ENCODE measurements around the gene DENND4C. TPM values are rescaled to one million over a fixed set of nuclear protein-coding genes. Genes with fewer than 3 reads are reported as not detected.

The DENND4C gene
- 10 to 100 TPM; 52.7 to 58.0 TPM for total RNA-seq

DNA sequence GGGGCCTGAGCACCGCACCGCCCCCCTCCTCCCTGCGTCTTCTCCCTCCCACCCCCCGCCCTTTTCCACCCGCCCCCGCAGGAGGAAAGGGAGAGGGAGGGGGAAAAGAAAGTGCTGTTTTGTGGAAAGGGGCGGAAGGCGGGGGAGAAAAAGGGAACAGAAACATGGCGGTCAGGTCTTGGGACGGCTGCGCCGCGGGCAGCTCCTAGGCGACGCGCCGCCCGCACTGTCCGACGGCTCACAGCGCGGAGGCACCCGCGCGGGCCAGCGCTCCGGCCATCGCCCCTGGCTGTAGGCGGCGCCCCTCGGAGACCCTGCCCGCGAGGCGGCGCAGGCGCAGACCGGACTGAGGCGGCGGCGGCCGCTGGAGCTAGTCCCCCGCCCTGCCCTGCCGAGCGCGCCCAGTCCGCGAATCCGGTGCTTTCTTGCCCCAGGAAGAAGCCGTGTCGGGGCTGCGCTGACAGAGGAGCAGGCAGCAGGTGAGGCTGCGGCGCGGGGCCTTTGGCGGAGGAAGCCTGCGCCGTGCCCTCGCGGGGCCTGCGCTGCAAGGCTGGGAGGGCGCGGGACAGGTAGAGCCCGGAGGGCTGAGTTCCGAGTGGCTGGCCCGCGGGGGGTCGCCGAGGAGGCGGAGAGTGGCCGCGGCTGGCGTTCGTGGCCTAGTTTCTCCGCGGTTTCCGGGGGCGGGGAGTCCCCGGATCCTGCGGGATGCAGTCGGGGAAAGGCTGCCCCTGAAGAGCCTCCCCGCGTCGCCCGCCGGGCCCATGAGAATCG lies at the start of gene DENND4C:
Gene DENND4C (plus strand): TSS at position 339 of the 771 bp plus-strand sequence. CDS start 45,482 bp downstream, outside the sequence.
- DNase-seq (peak; percentile 85 to 90 (median 88)), ATAC-seq (peak; percentile 89)
- no peaks in the 10 kb centered on the region for H3K9me3 ChIP-seq
- WGBS, 2 donors: 0% methylated on average over 18 to 80 of the region's 86 CpGs
- TF ChIP-seq, protein P1, sequence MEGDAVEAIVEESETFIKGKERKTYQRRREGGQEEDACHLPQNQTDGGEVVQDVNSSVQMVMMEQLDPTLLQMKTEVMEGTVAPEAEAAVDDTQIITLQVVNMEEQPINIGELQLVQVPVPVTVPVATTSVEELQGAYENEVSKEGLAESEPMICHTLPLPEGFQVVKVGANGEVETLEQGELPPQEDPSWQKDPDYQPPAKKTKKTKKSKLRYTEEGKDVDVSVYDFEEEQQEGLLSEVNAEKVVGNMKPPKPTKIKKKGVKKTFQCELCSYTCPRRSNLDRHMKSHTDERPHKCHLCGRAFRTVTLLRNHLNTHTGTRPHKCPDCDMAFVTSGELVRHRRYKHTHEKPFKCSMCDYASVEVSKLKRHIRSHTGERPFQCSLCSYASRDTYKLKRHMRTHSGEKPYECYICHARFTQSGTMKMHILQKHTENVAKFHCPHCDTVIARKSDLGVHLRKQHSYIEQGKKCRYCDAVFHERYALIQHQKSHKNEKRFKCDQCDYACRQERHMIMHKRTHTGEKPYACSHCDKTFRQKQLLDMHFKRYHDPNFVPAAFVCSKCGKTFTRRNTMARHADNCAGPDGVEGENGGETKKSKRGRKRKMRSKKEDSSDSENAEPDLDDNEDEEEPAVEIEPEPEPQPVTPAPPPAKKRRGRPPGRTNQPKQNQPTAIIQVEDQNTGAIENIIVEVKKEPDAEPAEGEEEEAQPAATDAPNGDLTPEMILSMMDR (IDR thresholded peaks at IDR 0.05): peak in 2 of 7 experiments; percentile 19 to 29
- peak; percentile 88 to 93 (median 91) for TF ChIP-seq POLR2A (IDR thresholded peaks at IDR 0.05)
- no peaks in the 10 kb centered on the region for H3K27me3 ChIP-seq
- H3K4me1 ChIP-seq: peaks cover 27% of the 10 kb centered on the region
- H3K4me3 ChIP-seq: peak within 1 kb of the TSS; percentile 89 to 97
- intact Hi-C loops (cut with DNase I): no loop called here
- no peaks in the 10 kb centered on the region for H3K36me3 ChIP-seq (replicated peaks in 1 of 2; ENCODE audit: insufficient read depth in 1 of 2, low read depth in 2 of 2)
- peak within 1 kb of the TSS; percentile 95 to 99 (median 98) for H3K27ac ChIP-seq

DNA sequence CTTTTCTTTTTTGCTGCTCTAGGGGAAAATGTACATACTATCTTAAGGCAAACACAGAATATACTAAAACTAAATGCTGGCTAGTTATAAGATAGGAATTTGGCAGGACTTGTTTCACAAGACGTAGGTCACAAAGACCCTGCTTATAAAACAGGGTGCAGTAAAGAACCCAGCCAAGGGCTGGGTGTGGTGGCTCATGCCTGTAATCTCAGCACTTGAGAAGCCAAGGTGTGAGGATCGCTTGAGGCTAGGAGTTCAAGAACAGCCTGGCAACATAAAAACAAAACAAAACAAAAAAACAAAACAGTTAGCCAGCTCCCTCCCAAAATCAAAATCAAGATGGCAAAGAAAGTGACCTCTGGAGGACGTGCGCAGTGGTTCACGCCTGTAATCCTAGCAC lies 49.5 kb upstream of the DENND4C start:
- Histone ChIP-seq H3K27me3 (no peaks in the 10 kb centered on the region), H3K9me3 (no peaks in the 10 kb centered on the region)
- DNase-seq: no peak

GRCh38 chr9:19181561-19181960 lies 48.9 kb upstream of the DENND4C start:
- no peaks in the 10 kb centered on the region for H3K36me3 ChIP-seq (replicated peaks in 1 of 2; ENCODE audit: insufficient read depth in 1 of 2, low read depth in 2 of 2)
- no peak for TF ChIP-seq POLR2A (IDR thresholded peaks at IDR 0.05)
- TF ChIP-seq, protein P1 (IDR thresholded peaks at IDR 0.05): no peak
- no peaks in the 10 kb centered on the region for H3K27me3 ChIP-seq
- 85 to 94% methylated on average over 5 of the region's 5 CpGs for WGBS, 2 donors
- intact Hi-C loops (cut with DNase I): no loop called here
- ATAC-seq: no peak
- H3K9me3 ChIP-seq: no peaks in the 10 kb centered on the region
- no peak overlapping the region for H3K4me3 ChIP-seq
- H3K4me1 ChIP-seq: peaks cover 19% of the 10 kb centered on the region
- no peak overlapping the region for H3K27ac ChIP-seq
- DNase-seq: no peak

More for the DNA sequence above, 49.5 kb upstream of the DENND4C start:
- no peak for ATAC-seq
- TF ChIP-seq, protein P1 (IDR thresholded peaks at IDR 0.05): no peak
- no peak for TF ChIP-seq POLR2A (IDR thresholded peaks at IDR 0.05)
- Histone ChIP-seq H3K4me3 (no peak overlapping the region), H3K36me3 (replicated peaks in 1 of 2; ENCODE audit: insufficient read depth in 1 of 2, low read depth in 2 of 2) (no peaks in the 10 kb centered on the region), H3K27ac (no peak overlapping the region), H3K4me1 (peaks cover 19% of the 10 kb centered on the region)
- intact Hi-C loops (cut with DNase I): no loop called here
- 84 to 91% methylated on average over 5 of the region's 5 CpGs for WGBS, 2 donors

- H3K27ac ChIP-seq: peak overlapping the region; percentile 19 to 73 (median 46)
- TF ChIP-seq, protein P1 (IDR thresholded peaks at IDR 0.05): no peak
- TF ChIP-seq POLR2A (IDR thresholded peaks at IDR 0.05): no peak
- intact Hi-C loops (cut with DNase I): no loop called here
- H3K9me3 ChIP-seq: no peaks in the 10 kb centered on the region
- H3K4me3 ChIP-seq: no peak overlapping the region
- no peaks in the 10 kb centered on the region for H3K36me3 ChIP-seq (replicated peaks in 1 of 2; ENCODE audit: insufficient read depth in 1 of 2, low read depth in 2 of 2)
- peaks cover 19% of the 10 kb centered on the region for H3K4me1 ChIP-seq
- ATAC-seq: peak; percentile 82
- peak; percentile 27 to 82 (median 70) for DNase-seq
- H3K27me3 ChIP-seq: no peaks in the 10 kb centered on the region
- 40 to 48% methylated on average over 7 of the region's 7 CpGs for WGBS, 2 donors
These were observed 46.2 kb upstream of the DENND4C start for GRCh38 chr9:19184144-19184917.

Measured in body of pancreas (tissue), 4 donors.